Spleen (tissue), 11 donors: ENCODE measurements around the gene CTNNA2. TPM values are rescaled to one million over a fixed set of nuclear protein-coding genes. Genes with fewer than 3 reads are reported as not detected.

ENCODE experiments used
- DNase-seq: peaks from one replicate; pipeline ENCODE4 v3.0.0-alpha.2; 2020
- H3K27ac ChIP-seq, 8 donors: fragments of 200-600 bp; sonication (generic) in 7 of 8; 1 replicate in 4 of 8; 2 replicates in 4 of 8; pipeline versions ENCODE4 v1.5.0 to v1.8.0; 2016 to 2021; ENCODE audit warnings: inconsistent platforms in 4 of 8, mild to moderate bottlenecking in 4 of 8, moderate library complexity in 1 of 8
- H3K27me3 ChIP-seq, 7 donors: fragments of 200-600 bp; sonication (generic) in 6 of 7; replicated peaks in 1 of 7; 1 replicate in 4 of 7; 2 replicates in 3 of 7; pipeline versions ENCODE4 v1.5.0 to v1.8.0; 2016 to 2021; ENCODE audit warnings: inconsistent platforms in 3 of 7, mild to moderate bottlenecking in 1 of 7
- H3K36me3 ChIP-seq, 6 donors: fragments of 200-600 bp; sonication (generic) in 5 of 6; 1 replicate in 4 of 6; 2 replicates in 2 of 6; pipeline versions ENCODE4 v1.5.0 to v1.8.0; 2016 to 2021; ENCODE audit warnings: inconsistent platforms in 2 of 6
- H3K4me1 ChIP-seq, 6 donors: fragments of 200-600 bp; sonication (generic) in 5 of 6; 1 replicate in 3 of 6; 2 replicates in 3 of 6; pipeline versions ENCODE4 v1.5.0 to v1.8.0; 2016 to 2021; ENCODE audit warnings: inconsistent platforms in 3 of 6
- H3K4me3 ChIP-seq, 8 donors: fragments of 200-600 bp; sonication (generic) in 7 of 8; 1 replicate in 4 of 8; 2 replicates in 4 of 8; pipeline versions ENCODE4 v1.5.0 to v1.8.0; 2016 to 2021; ENCODE audit warnings: inconsistent platforms in 4 of 8, mild to moderate bottlenecking in 4 of 8, moderate library complexity in 2 of 8
- H3K9me3 ChIP-seq, 8 donors: fragments of 200-600 bp; sonication (generic) in 7 of 8; 1 replicate in 4 of 8; 2 replicates in 4 of 8; pipeline versions ENCODE4 v1.5.0 to v1.8.0; 2016 to 2021; ENCODE audit warnings: inconsistent platforms in 4 of 8
- POLR2A ChIP-seq, 3 donors: fragments of 450-650 bp; IDR thresholded peaks; one replicate each; pipeline ENCODE4 v1.5.1; 2017; ENCODE audit warnings: antibody characterized with exemption in 3 of 3, mild to moderate bottlenecking in 1 of 3
- POLR2AphosphoS5 ChIP-seq, 3 donors: sonication (generic); formaldehyde crosslinking; IDR thresholded peaks; one replicate each; pipeline ENCODE4 v1.5.1; 2017; ENCODE audit warnings: antibody characterized with exemption in 3 of 3
- WGBS, 5 donors: extraction: QIAGEN DNeasy Blood & Tissue Kit in 3 of 5; methylation state at CpG; one replicate each; pipeline versions ENCODE4 v1.1.5 to v1.1.7; 2013 to 2018; 5-methylcytosine and 5-hydroxymethylcytosine counted together
- intact Hi-C: fragments of 100-400 bp; cut with DNase I; formaldehyde crosslinking; loops from one replicate; pipeline ENCODE4 v1.15.0; 2023; ENCODE audit warnings: low total_unique reads
- polyA plus RNA-seq, 3 donors: library from polyadenylated mRNA; stranded (reverse); fragments of 200-250 nt; gene quantifications; one replicate each; pipeline ENCODE4 v1.2.1, GENCODE V29; 2013
- total RNA-seq, 7 donors: library from RNA; depleted of rRNA in 3 of 7; stranded (reverse); fragments of >200 nt in 3 of 7; fragmentation: NEBNext Ultra II Directional in 4 of 7; extraction: Animal tissue kit (Norgen Biotek cat#: 25700) in 4 of 7; gene quantifications; one replicate each; pipeline versions ENCODE4 v1.1.0 to v1.2.1, GENCODE V29; 2016 to 2021
- TF ChIP-seq, protein P1 (sequence below), 11 experiments: fragments of 200-600 bp in 7 of 11; fragments of 450-650 bp in 4 of 11; sonication (generic) in 4 of 11; IDR thresholded peaks in 8 of 11; conservative IDR thresholded peaks in 3 of 11; 1 replicate in 7 of 11; 2 replicates in 4 of 11; pipeline versions ENCODE4 v1.4.0 to v1.8.0; 2016 to 2021; ENCODE audit warnings: antibody characterized with exemption in 11 of 11, inconsistent platforms in 4 of 11, mild to moderate bottlenecking in 1 of 11
- donor health status: healthy with polysubstance abuse.
- donor health status: DM: no; HTN: no; CAD: no; lungs with moderate emphysema.
- donor health status: DM: no; HTN: no; CAD: no.
- donor health status: Bipolar disorder and iron deficiency.
- donor health status: healthy.
- donor health status: DM: no; HTN: no; CAD: no.
- donor health status: DM: yes; HTN: yes; CAD: no.

The CTNNA2 gene
- total and polyA plus RNA-seq, 10 donors: not detected

DNA sequence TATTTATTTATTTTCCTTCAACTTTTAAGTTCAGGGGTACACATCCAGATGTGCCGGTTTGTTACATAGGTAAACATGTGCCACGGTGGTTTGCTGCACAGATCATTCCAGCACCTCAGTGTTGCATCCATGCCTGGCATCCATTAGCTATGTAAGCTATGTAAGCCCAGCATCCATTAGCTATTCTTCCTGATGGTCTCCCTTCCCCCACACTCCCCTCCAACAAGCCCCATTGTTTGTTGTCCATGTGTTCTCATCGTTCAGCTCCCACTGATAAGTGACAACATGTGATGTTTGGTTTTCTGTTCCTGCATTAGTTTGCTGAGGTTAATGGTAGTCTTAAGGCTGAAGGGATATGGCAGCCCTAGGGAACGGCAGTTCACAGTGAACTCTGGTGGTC lies 203.4 kb downstream of the CTNNA2 start:
- no peak overlapping the region for H3K27ac ChIP-seq
- no peaks in the 10 kb centered on the region for H3K27me3 ChIP-seq
- intact Hi-C loops: no loop called here

DNA sequence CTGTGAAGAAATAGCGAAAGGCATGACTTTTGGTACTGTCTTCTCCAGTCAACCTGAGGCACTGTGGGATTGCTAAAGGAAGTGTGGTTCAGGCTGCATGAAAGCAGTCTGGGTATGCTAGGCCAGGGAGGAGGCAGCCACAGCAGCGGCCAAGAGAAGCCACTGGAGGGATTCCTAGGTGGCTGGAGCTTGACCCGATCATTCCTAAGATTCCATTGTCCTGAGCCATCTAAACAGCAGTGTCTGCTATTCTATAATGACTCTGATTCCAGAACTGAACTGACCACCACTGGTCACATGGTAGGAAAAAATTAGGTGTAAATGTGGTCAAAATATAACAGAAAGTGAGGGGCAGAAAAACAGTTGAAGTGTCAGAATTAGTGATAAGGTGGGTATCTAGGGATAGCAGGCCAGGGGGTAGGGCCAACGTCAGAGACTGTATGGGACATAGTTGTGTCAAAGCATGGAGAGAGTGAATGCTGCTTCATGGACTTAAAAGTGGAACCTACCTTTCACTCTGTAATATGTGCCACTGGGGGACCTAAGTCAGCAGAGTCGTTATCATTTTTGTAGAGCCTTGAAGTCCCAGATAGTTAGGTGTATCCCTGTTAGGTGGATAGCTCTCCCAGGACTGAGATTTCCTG lies 204.6 kb downstream of the CTNNA2 start:
- Histone ChIP-seq H3K4me1 (no peaks in the 10 kb centered on the region), H3K27me3 (no peaks in the 10 kb centered on the region), H3K36me3 (no peaks in the 10 kb centered on the region), H3K9me3 (peaks cover 0 to 9% (median 0%) of the 10 kb centered on the region in 8 donors), H3K4me3 (no peak overlapping the region), H3K27ac (no peak overlapping the region)
- WGBS, 5 donors: 62 to 80% (median 79%) methylated on average over 5 of the region's 5 CpGs
- intact Hi-C loops: no loop called here
- DNase-seq: no peak
- TF ChIP-seq, protein P1, sequence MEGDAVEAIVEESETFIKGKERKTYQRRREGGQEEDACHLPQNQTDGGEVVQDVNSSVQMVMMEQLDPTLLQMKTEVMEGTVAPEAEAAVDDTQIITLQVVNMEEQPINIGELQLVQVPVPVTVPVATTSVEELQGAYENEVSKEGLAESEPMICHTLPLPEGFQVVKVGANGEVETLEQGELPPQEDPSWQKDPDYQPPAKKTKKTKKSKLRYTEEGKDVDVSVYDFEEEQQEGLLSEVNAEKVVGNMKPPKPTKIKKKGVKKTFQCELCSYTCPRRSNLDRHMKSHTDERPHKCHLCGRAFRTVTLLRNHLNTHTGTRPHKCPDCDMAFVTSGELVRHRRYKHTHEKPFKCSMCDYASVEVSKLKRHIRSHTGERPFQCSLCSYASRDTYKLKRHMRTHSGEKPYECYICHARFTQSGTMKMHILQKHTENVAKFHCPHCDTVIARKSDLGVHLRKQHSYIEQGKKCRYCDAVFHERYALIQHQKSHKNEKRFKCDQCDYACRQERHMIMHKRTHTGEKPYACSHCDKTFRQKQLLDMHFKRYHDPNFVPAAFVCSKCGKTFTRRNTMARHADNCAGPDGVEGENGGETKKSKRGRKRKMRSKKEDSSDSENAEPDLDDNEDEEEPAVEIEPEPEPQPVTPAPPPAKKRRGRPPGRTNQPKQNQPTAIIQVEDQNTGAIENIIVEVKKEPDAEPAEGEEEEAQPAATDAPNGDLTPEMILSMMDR (IDR thresholded peaks at IDR 0.05 in 8 of 11, conservative IDR thresholded peaks at IDR 0.05 in 3 of 11): no peak
- TF ChIP-seq POLR2A (IDR thresholded peaks at IDR 0.05) (no peak), POLR2AphosphoS5 (IDR thresholded peaks at IDR 0.05) (no peak)

More for the DNA sequence above, 203.4 kb downstream of the CTNNA2 start:
- DNase-seq: no peak
- Histone ChIP-seq H3K4me3 (no peak overlapping the region), H3K36me3 (no peaks in the 10 kb centered on the region), H3K9me3 (peaks cover 0 to 9% (median 0%) of the 10 kb centered on the region in 8 donors), H3K4me1 (no peaks in the 10 kb centered on the region)
- WGBS, 5 donors: 67 to 74% (median 67%) methylated on average over 4 of the region's 4 CpGs
- no peak for TF ChIP-seq POLR2AphosphoS5 (IDR thresholded peaks at IDR 0.05)
- TF ChIP-seq, protein P1 (IDR thresholded peaks at IDR 0.05 in 8 of 11, conservative IDR thresholded peaks at IDR 0.05 in 3 of 11): no peak
- no peak for TF ChIP-seq POLR2A (IDR thresholded peaks at IDR 0.05)

DNA sequence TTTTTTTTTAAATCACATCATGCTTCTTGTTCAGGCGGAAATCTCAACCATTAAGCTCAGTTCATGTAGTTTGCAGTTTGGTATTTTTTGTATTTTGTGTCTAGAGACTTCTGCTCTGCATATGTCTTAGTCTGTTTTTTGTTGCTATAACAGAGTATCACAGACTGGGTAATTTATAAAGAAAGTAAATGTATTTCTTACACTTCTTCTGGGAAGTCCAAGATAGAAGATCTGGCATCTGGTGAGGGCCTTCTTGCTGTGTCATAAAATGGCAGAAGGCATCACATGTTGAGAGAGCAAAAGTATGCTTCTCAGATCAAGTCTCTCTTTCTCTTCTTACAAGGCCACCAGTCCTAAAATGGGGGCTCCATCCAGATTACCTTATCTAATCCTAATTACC lies 208.2 kb downstream of the CTNNA2 start:
- intact Hi-C loops: no loop called here
- Histone ChIP-seq H3K27ac (no peak overlapping the region), H3K27me3 (no peaks in the 10 kb centered on the region), H3K4me3 (no peak overlapping the region), H3K9me3 (peaks cover 0 to 9% (median 0%) of the 10 kb centered on the region in 8 donors), H3K36me3 (no peaks in the 10 kb centered on the region), H3K4me1 (no peaks in the 10 kb centered on the region)
- 70 to 88% (median 73%) methylated on average over 1 of the region's 1 CpG for WGBS, 5 donors
- no peak for DNase-seq
- TF ChIP-seq, protein P1 (IDR thresholded peaks at IDR 0.05 in 8 of 11, conservative IDR thresholded peaks at IDR 0.05 in 3 of 11): no peak
- TF ChIP-seq POLR2AphosphoS5 (IDR thresholded peaks at IDR 0.05): no peak
- no peak for TF ChIP-seq POLR2A (IDR thresholded peaks at IDR 0.05)

DNA sequence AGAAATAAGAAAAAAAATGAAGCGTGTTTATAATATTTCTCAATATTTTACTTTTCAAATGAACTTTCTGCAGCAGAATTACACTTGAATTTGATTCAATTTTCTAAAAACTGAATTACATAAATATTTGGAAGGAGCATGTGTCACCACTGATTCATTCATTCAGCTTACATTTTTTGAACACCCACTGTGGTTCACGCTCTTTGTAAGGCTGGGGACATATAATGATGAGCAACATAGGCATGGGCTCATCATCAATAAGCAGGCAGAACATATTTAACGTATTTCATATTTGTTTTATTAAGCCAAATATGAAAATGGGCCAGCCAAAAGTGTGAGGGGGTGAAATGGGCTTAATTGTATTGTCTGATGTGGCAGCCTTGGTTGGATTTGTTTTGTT lies 209.1 kb downstream of the CTNNA2 start:
- peaks cover 0 to 6% (median 0%) of the 10 kb centered on the region in 8 donors for H3K9me3 ChIP-seq
- intact Hi-C loops: no loop called here
- H3K27ac ChIP-seq: no peak overlapping the region
- no peaks in the 10 kb centered on the region for H3K27me3 ChIP-seq
- H3K4me1 ChIP-seq: no peaks in the 10 kb centered on the region
- no peak for DNase-seq
- no peak overlapping the region for H3K4me3 ChIP-seq
- TF ChIP-seq, protein P1 (IDR thresholded peaks at IDR 0.05 in 8 of 11, conservative IDR thresholded peaks at IDR 0.05 in 3 of 11): no peak
- TF ChIP-seq POLR2A (IDR thresholded peaks at IDR 0.05) (no peak), POLR2AphosphoS5 (IDR thresholded peaks at IDR 0.05) (no peak)
- H3K36me3 ChIP-seq: no peaks in the 10 kb centered on the region
- 56 to 76% (median 69%) methylated on average over 3 of the region's 3 CpGs for WGBS, 5 donors
